ENCODE data around the gene RBMS3.

- TF ChIP-seq CTCF (conservative IDR thresholded peaks at IDR 0.05; ENCODE audit: low read length): no peak
- no peak for TF ChIP-seq EZH2phosphoT487 (IDR thresholded peaks at IDR 0.05; ENCODE audit: borderline replicate concordance, low read depth, low read length)
These were observed 609.9 kb downstream of the RBMS3 start for GRCh38 chr3:29890801-29891200.

Data from OCI-LY7 (cell line).